ENCODE data around the gene EHMT2.

Gene EHMT2

DNA sequence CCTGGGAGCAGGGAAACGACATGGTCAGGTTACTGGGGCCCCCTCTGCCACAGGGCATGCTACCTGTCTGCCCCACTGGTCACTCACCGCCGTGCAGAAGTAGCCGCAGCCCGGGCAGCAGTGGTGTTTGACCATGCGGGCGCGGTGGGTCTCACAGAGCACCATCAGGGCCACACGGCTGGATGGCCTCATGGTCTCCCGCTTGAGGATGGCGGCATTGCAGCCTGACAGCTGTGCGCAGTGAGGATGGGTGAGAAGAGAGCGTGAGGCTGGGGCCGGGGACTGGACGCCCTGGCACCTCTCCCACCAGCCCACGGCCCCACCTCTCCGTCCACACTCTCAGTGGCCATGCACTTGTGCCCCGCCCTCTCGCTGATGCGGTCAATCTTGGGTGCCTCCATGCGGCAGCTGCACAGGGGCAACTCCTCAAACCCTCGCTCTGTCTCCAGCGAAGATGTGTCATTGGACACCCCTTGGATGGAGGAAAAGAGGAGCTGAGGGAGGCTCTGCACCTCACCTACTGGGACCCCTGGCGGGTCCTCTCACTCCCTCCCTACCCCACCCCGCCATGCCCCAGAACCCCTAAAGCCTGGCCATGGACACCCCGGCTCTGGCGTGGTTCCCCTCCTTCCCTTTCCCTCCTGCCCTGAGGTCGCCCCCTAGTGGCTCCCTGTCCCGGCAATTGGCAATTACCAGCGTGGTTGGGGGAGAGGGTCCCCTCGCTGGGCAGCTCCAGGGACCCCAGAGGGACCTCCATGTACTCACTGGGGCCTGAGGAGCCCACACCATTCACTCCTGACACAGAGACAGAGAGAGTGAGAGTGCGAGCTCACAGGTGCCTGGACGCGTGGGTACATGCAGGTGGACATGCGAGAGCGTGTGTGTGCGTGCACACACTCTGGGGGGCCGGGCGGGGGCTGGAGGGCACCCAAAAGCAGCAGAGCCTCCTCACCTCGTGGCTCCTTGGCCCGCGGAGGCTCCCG is 8.9 kb downstream of the EHMT2 start:
- peak; percentile 26 for DNase-seq

DNA sequence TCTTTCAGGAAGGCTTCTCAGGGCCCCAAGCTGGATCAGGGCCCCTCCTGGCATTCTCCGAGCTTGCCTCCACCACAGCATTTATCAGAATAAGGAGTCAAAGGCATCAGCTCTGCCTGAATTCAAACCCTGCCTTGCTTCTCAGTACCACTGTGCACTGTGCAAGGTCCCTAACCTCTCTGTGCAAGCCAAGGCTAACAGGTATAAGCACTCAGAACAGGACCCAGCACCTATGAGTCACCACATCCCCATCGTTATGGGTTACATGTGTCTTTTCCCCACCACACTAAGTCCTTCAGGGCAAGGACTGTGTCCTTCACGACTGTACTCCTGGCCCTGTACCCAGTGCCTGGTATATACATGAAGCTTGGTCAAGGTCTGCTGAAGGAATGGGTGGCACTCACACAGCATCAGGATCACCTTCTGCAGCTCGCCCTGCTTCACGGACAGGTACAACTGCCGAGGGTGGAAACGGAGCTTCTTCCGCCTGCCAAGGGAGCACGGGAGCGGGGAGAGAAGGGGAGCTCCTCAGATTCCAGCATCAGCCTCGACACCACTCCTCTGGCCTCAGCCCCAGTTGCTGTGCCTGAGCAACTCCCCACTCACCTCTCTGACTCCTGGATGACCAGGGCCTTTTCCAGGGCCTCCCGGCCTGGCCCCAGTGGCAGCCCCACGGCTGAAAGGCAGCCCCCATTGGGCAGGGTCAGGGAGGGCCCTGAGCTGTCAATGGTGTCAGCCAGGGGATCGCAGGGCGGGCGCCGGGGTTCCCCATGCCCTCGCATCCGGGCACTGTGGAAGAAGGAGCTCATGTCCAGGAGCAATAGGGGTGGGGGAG is 10.1 kb downstream of the EHMT2 start:
- no peak for DNase-seq

- no peak for DNase-seq
These were observed 10.9 kb downstream of the EHMT2 start for GRCh38 chr6:31886541-31886991.

DNA sequence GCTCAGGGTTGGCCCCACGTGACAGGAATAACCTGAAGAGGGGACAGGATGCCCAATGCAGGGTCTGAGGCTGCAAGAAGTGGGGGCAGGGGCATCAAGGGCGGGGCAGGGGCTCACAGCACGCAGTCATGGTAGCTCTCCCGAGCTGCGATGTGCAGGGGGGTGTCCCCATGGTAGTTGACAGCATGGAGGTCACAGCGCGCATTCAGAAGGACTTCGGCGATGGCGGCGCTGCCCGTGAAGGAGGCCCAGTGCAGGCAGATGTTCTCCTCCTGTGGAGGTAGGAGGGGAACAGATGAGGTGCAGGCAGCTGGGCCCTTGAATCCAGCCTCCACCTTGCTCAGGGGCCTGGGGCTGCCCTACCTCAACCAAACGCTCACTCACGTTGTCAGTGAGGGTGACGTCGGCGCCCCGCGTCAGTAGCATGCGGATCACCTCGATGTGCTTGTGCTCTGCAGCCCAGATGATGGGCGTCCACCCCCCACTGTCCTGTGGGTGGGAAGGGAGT is 12.9 kb downstream of the EHMT2 start:
- DNase-seq, result no peak

DNA sequence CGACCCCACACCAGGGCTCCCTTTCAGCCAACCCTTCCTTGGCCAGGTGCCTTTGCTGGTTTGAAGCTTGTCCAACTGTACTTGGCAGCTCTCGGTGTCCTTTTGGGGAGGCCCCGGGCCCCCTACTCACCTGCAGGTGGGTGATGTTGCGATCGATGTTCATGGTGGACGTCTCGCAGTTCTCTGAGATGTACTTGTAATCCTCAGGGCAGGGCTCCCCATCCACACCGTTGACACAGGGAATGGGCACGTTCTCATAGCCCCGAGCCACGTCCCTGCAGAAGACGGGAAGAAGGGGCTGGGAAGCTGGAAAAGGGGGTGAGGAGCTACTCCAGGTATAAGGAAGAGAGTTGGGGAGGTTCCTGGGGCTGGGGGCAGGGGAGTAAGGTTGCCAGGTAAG is 13.8 kb downstream of the EHMT2 start:
- no peak for DNase-seq

- no peak for DNase-seq
These were observed 15.2 kb downstream of the EHMT2 start for GRCh38 chr6:31882344-31882743.

DNA sequence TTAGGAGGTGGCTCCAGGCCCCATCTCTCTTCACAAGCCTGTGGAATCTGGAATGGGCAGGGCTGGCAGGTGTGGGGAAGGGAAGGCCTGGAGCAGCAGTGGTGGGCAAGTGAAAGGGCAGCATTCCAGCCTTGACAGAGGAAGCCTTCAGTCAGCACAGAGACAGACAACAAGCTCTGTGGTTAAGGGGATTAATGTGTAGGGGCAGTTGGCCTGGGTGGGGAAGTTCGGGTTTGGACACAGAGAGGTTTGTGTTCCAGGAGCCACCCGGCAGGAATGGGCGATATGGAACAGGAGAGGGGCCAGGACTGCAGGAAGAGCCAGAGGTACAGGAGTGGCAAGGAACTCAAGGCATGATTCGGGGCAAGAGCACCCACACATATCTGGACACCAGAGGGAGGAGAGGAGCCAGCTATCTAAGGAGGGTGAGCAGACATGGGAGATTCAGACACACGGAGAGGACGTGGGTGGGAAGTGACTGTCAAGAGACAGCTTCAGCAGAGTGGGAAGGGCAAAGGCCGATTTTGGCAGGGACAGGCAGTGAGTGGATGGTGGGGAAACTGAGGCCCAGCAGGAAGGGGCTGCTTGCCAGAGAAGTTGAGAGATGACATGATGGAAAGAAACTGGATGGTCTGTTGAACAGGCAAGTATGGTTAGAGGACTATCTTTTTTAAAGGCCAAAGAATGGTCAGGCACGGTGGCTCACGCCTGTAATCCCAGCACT is 16.2 kb downstream of the EHMT2 start:
- no peak for DNase-seq

- DNase-seq, result no peak
These were observed 16.9 kb downstream of the EHMT2 start for GRCh38 chr6:31880616-31881015.

- DNase-seq, result no peak
These were observed 17.6 kb downstream of the EHMT2 start for GRCh38 chr6:31879901-31880300.

GRCh38 chr6:31879143-31879542 is 18.4 kb downstream of the EHMT2 start:
- no peak for DNase-seq

DNA sequence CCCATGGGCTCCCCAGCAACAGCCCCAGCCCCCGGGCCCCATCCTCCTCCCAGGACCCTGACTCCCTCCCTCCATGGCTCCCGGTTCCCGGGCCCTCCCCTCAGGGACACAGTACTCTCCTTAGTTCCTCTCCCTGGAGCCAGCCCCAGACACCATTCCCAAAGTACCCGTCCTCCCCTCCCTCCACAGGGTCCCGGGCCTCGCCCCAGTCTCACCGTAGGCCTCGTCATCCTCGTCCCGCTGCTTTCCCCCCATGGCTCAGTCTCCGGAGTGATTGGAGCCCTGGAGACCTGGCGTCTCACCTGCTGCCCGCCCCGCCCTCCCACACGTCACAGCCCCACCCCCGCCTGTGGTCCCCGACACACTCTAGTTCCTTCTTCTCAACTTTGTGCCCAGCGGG is 18.8 kb downstream of the EHMT2 start, which contains the start of gene SLC44A4:
SLC44A4 (minus strand) TSS at position 272 of the 400 bp plus-strand sequence; CDS start at position 255, 17 bp downstream.
- no peak for DNase-seq

- no peak for DNase-seq
These were observed 19.3 kb downstream of the EHMT2 start for GRCh38 chr6:31878222-31878621.

DNA sequence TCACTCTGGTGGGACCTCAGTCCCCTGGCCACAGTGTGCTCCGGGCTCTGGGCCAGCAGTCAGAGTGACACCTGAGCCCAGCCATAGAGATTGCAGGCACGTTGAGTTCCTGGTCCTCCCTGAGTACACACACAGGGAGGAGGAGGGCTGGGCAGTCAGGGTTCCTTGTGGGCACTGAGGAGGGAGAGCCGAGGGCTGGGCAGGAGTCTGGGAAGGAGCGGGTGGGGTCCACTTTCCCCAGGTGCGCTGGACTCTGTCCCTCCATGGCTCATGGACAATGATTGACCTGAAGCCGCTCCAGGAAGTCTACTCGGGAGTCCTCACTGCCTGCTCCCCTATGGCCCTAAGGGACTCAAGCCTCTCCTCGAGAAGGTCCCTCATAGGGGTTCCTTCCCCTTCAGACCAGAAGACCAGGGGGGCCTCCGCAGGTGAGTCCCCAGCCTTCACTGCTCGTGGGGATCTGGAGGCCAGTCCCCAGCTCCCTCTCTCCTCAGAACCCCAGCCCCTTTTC is 19.8 kb downstream of the EHMT2 start:
- DNase-seq, result no peak

DNA sequence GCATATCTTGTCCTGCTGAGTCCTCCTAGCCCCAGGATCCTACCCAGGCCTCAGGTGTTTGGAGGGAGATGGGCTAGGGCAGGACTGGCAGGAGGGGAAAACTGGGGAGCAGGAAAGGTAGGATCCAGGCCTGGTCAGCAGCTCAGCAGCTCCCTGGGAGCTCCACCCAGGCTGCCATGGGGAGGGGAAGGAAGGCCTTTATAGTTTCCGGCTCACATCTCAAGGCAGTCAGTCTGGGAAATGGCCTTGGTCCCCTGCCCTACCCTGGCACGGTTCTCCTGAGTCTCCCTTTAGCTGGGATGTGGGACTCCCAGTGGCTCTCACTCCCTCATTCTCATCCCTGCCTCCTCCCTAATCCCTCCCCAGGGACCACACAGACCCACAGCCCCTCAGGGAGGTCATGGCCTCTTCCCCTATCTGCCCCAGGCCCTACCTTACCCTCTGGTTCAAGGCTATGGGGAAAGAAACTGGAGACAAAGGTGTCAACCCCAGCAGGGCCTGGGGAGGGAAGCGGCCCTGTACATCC is 20.3 kb downstream of the EHMT2 start:
- DNase-seq, result no peak

DNA sequence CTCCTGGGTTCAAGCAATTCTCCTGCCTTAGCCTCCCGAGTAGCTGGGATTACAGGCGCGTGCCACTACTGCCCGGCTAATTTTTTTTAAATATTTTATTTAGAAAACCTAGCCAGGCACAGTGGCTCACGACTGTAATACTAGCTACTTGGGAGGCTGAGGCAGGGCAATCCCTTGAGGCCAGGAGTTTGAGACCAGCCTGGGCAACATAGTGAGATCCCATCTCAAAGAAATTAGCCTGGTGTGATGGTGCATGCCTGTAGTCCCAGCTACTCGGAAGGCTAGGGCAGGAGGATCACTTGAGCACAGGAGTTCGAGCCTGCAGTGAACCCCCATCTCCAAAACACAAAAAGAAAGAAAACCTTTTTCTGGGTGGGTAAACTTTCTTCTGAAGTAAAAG is 21.1 kb downstream of the EHMT2 start:
- DNase-seq, result no peak

GRCh38 chr6:31875877-31876276 is 21.6 kb downstream of the EHMT2 start:
- DNase-seq, result no peak

GRCh38 chr6:31874836-31875572 is 22.5 kb downstream of the EHMT2 start:
- no peak for DNase-seq

GRCh38 chr6:31874084-31874670 is 23.3 kb downstream of the EHMT2 start:
- DNase-seq, result no peak

GRCh38 chr6:31871046-31871659 is 26.3 kb downstream of the EHMT2 start:
- DNase-seq, result no peak

- no peak for DNase-seq
These were observed 27.0 kb downstream of the EHMT2 start for GRCh38 chr6:31870385-31870921.

All from OCI-M1 (cell line).